Upper lobe of left lung (tissue), 6 donors: ENCODE data around the gene MARCHF3. TPM values are rescaled to one million over a fixed set of nuclear protein-coding genes. Genes with fewer than 3 reads are reported as not detected.
"Not testable (repeated sequence)": the region's sequence is repeated elsewhere in the genome, so short reads cannot be mapped to it uniquely, and the experiment has no call there.

Experiments used
- ATAC-seq, 2 donors: fragments of 200-7000 bp; cut with Tn5 transposase; one replicate each; pipeline ENCODE4 v1.9.1; 2022; ENCODE audit warnings: mild to moderate bottlenecking in 2 of 2, moderate library complexity in 2 of 2; ENCODE audit not compliant: low FRiP score in 2 of 2
- DNase-seq, 2 donors: peaks; one replicate each; pipeline ENCODE4 v3.0.0-alpha.2; 2019 to 2020
- H3K27ac ChIP-seq, 4 donors: fragments of 200-600 bp; sonication (generic); one replicate each; pipeline ENCODE4 v1.5.1; 2016 to 2019
- H3K27me3 ChIP-seq, 4 donors: fragments of 200-600 bp; sonication (generic); one replicate each; pipeline ENCODE4 v1.5.1; 2017 to 2019
- H3K36me3 ChIP-seq, 4 donors: fragments of 200-600 bp; sonication (generic); one replicate each; pipeline ENCODE4 v1.5.1; 2016 to 2019
- H3K4me1 ChIP-seq, 4 donors: fragments of 200-600 bp; sonication (generic); one replicate each; pipeline ENCODE4 v1.5.1; 2018 to 2019
- H3K4me3 ChIP-seq, 4 donors: fragments of 200-600 bp; sonication (generic); one replicate each; pipeline ENCODE4 v1.5.1; 2017 to 2019; ENCODE audit warnings: mild to moderate bottlenecking in 2 of 4, moderate library complexity in 1 of 4
- H3K9me3 ChIP-seq, 4 donors: fragments of 200-600 bp; sonication (generic); one replicate each; pipeline ENCODE4 v1.5.1; 2018 to 2019
- EP300 ChIP-seq, 4 donors: sonication (generic); formaldehyde crosslinking; IDR thresholded peaks; one replicate each; pipeline ENCODE4 v1.5.1; 2017; ENCODE audit warnings: antibody characterized with exemption in 4 of 4, control low read depth in 2 of 4
- POLR2A ChIP-seq, 4 donors: fragments of 450-650 bp; IDR thresholded peaks; one replicate each; pipeline ENCODE4 v1.5.1; 2016 to 2017; ENCODE audit warnings: antibody characterized with exemption in 4 of 4, mild to moderate bottlenecking in 2 of 4
- POLR2AphosphoS5 ChIP-seq, 2 donors: sonication (generic); formaldehyde crosslinking; IDR thresholded peaks; one replicate each; pipeline ENCODE4 v1.5.1; 2017; ENCODE audit warnings: antibody characterized with exemption in 2 of 2
- WGBS, 2 donors: methylation state at CpG; one replicate each; pipeline ENCODE4 v1.1.5; 2017 to 2018; 5-methylcytosine and 5-hydroxymethylcytosine counted together
- total RNA-seq, 6 donors: library from RNA; depleted of rRNA in 4 of 6; stranded (reverse); fragments of >200 nt in 4 of 6; gene quantifications; one replicate each; pipeline versions ENCODE4 v1.1.0 to v1.2.1, GENCODE V29; 2016 to 2021
- TF ChIP-seq, protein P1 (sequence below), 6 experiments: fragments of 450-650 bp in 4 of 6; fragments of 200-600 bp in 2 of 6; sonication (generic) in 2 of 6; IDR thresholded peaks; one replicate each; pipeline ENCODE4 v1.5.1; 2016 to 2019; ENCODE audit warnings: antibody characterized with exemption in 6 of 6
- donor health status: DM: no; HTN: no; CAD: no; lungs with moderate emphysema.
- donor health status: DM: no; HTN: yes; CAD: no; lungs with severe emphysema.

Gene MARCHF3
- total RNA-seq, 6 donors from 2014 or later: 2.1 to 16.2 (median 6.7) TPM

DNA sequence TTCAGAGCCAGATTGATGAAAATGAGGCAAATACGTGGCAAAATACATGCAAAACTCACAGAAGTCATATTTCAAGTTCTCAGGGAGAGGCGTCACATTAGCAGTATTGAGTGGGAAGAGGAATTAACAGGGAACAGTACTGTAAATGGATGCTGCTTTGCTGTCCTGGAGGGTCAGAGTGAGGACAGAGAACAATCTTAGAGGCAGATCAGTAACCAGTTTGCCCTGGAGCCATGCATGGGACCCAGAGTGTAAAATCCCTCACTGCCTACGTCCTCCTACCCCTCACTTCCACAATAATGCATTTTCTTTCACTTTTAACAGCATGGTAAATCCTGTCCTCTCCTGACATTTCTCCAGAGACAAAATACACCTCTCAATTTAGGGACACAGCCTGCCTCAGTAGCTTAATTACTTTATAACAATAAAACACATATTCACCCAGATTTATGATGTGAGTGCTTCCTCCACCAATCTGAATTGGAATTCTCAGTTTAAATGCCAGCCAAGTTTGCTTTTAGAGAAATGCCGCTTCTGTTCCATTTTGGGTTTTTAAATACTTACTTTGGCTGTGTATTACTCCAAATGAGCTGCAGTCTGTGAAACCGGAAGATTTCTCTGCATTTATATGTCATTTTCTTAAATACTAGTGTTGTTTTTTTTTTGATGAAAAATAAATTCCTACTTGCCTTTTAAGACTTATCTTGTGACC, 183.5 kb downstream of the MARCHF3 start:
- Histone ChIP-seq H3K4me1 (peaks cover 0 to 16% (median 4%) of the 10 kb centered on the region in 4 donors), H3K4me3 (no peak overlapping the region), H3K27ac (no peak overlapping the region), H3K27me3 (no peaks in the 10 kb centered on the region), H3K36me3 (no peaks in the 10 kb centered on the region), H3K9me3 (no peaks in the 10 kb centered on the region)
- TF ChIP-seq POLR2AphosphoS5 (IDR thresholded peaks at IDR 0.05): no peak
- no peak for TF ChIP-seq POLR2A (IDR thresholded peaks at IDR 0.05)
- TF ChIP-seq, protein P1, sequence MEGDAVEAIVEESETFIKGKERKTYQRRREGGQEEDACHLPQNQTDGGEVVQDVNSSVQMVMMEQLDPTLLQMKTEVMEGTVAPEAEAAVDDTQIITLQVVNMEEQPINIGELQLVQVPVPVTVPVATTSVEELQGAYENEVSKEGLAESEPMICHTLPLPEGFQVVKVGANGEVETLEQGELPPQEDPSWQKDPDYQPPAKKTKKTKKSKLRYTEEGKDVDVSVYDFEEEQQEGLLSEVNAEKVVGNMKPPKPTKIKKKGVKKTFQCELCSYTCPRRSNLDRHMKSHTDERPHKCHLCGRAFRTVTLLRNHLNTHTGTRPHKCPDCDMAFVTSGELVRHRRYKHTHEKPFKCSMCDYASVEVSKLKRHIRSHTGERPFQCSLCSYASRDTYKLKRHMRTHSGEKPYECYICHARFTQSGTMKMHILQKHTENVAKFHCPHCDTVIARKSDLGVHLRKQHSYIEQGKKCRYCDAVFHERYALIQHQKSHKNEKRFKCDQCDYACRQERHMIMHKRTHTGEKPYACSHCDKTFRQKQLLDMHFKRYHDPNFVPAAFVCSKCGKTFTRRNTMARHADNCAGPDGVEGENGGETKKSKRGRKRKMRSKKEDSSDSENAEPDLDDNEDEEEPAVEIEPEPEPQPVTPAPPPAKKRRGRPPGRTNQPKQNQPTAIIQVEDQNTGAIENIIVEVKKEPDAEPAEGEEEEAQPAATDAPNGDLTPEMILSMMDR (IDR thresholded peaks at IDR 0.05): no peak
- no peak for TF ChIP-seq EP300 (IDR thresholded peaks at IDR 0.05)
- DNase-seq (no peak), ATAC-seq (no peak)
- 92 to 94% methylated on average over 5 of the region's 5 CpGs for WGBS, 2 donors

DNA sequence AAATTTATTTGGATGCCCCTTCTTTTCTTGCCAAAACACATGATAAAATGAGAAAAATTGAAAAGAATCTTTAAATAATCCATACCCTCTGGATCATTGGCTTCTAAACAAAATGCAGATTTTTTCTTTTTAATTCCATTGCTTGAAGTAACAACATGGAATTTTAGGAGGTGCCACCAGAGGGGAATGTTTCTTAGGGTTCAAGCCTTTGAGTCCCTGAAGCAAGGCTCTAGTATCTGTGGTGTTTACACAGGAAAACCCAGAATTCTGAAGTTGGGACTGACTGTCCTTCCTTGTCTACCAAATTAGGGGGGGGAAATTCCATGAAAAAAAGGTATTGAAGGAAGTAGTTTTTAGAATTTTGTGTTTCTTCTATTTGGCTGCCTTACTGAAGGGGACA, 184.0 kb downstream of the MARCHF3 start:
- no peak for DNase-seq
- H3K27me3 ChIP-seq: no peaks in the 10 kb centered on the region
- no peaks in the 10 kb centered on the region for H3K9me3 ChIP-seq
- ATAC-seq: no peak
- H3K4me1 ChIP-seq: peaks cover 0 to 16% (median 3%) of the 10 kb centered on the region in 4 donors
- H3K4me3 ChIP-seq: no peak overlapping the region
- no peaks in the 10 kb centered on the region for H3K36me3 ChIP-seq
- no peak for TF ChIP-seq POLR2A (IDR thresholded peaks at IDR 0.05)
- TF ChIP-seq, protein P1 (IDR thresholded peaks at IDR 0.05): peak in 1 of 6 experiments; percentile 11
- peak overlapping the region in 1 of 4 donors; percentile 18 for H3K27ac ChIP-seq

DNA sequence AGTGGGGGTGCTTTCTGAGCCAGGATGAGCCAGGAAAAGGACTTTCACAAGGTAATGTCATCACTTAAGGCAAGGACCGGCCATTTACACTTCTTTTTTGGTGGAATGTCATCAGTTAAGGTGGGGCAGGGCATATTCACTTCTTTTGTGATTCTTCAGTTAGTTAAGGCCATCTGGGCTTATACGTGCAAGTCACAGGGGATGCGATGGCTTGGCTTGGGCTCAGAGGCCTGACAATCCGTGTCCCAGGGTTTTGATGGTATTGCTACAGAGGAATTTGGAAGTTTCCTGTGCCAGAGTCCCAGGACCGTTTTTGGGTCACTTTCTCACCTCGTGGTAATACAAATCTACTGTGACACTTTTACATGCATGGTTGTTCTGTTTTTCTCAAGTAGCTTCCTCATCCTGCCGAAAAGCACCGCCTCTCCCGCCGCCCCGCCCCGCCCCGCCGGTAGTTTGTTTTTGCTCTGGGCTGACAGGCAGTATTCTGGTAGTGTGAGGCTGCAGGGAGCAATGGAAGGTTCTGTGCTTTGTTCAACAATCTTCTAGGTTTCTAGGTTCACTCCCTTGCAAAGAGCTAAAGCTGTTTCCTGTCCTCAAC, 184.8 kb downstream of the MARCHF3 start:
- not testable (repeated sequence) for H3K36me3 ChIP-seq, H3K27me3 ChIP-seq, H3K9me3 ChIP-seq
- DNase-seq (peak; percentile 32 to 92), ATAC-seq (peak; percentile 68 to 77)
- peak in 1 of 4 donors; percentile 32 for TF ChIP-seq POLR2A (IDR thresholded peaks at IDR 0.05)
- Histone ChIP-seq H3K4me1 (peaks cover 0 to 16% (median 3%) of the 10 kb centered on the region in 4 donors), H3K27ac (peak overlapping the region in 2 of 4 donors; percentile 50 to 61), H3K4me3 (peak overlapping the region in 2 of 4 donors; percentile 14 to 15)
- WGBS, 2 donors: 20 to 27% methylated on average over 14 of the region's 14 CpGs

DNA sequence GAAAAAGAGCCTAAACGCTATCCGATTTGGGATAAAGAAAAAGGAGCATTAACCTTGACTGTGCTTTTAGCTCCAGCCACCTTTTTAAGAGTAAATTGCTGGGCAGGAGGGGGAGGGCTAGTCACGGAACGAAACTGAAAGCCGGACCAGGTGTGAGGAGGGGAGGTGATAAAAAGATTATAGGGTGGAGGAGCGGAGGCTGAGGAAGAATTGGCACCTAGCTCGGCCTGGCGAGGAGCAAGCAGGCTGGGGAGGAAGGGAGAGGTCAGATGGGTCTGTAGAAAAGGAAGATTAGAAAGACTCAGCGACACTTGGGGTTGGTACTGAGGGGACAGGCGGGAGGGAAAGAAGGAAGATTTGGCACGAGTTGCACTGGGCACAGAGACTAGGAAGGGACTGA, 187.0 kb downstream of the MARCHF3 start:
- WGBS, 2 donors: 68 to 74% methylated on average over 11 of the region's 11 CpGs
- not testable (repeated sequence) for H3K4me3 ChIP-seq, H3K27ac ChIP-seq, H3K9me3 ChIP-seq, DNase-seq, ATAC-seq, H3K36me3 ChIP-seq, H3K27me3 ChIP-seq
- peaks cover 0 to 13% (median 3%) of the 10 kb centered on the region in 4 donors for H3K4me1 ChIP-seq

DNA sequence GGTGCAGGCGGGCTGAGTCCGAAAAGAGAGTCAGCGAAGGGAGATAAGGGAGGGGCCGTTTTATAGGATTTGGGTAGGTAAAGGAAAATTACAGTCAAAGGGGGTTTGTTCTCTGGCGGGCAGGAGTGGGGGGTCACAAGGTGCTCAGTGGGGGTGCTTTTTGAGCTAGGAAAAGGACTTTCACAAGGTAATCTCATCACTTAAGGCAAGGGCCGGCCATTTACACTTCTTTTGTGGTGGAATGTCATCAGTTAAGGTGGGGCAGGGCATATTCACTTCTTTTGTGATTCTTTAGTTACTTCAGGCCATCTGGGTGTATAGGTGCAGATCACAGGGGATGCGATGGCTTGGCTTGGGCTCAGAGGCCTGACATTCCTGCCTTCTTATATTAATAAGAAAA, 191.0 kb downstream of the MARCHF3 start:
- H3K27ac ChIP-seq, DNase-seq, H3K4me3 ChIP-seq, H3K4me1 ChIP-seq, H3K27me3 ChIP-seq, H3K36me3 ChIP-seq, ATAC-seq, H3K9me3 ChIP-seq: not testable (repeated sequence)
- 97% methylated on average over 7 of the region's 7 CpGs for WGBS, 2 donors

DNA sequence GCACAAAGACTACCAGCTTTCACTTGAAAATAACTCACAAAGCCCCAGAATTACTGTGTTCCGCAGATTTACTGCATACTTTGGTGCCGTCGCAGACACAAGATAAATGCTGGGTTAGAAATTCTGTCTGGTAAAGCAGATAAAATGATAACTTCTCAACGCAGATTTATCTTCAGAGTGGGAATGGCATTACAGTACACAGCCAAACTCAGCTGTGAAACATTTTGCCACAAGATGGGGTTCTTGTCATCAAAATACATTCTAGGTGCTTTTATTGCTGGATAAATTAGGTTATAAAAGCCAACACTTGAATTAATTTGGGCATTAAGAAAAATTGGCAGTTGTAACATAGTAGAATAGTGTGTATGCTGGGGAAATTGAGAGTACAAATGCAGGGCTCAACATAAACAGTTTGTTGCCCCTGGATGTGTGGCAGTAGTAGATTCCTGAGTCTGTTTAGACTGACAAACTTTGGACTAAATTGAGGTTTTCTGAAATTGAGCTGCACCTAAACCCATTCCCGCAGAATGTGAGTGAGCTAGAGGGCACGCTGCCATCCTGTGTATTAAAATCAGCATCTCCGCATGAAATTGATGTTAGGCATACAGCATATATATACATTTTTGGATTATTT, 192.3 kb downstream of the MARCHF3 start:
- ATAC-seq: peak in 1 of 2 donors; percentile 56
- Histone ChIP-seq H3K27me3 (no peaks in the 10 kb centered on the region), H3K36me3 (peaks cover 0 to 11% (median 1%) of the 10 kb centered on the region in 4 donors), H3K27ac (no peak overlapping the region), H3K4me3 (no peak overlapping the region), H3K4me1 (no peaks in the 10 kb centered on the region), H3K9me3 (no peaks in the 10 kb centered on the region)
- TF ChIP-seq, protein P1 (IDR thresholded peaks at IDR 0.05): peak in 3 of 6 experiments; percentile 20 to 39 (median 27)
- no peak for TF ChIP-seq EP300 (IDR thresholded peaks at IDR 0.05)
- 75 to 79% methylated on average over 7 of the region's 7 CpGs for WGBS, 2 donors
- DNase-seq: no peak
